GM15510 (cell line): ENCODE measurements around the gene KRTAP5-6.

ENCODE experiments used
- POLR2A ChIP-seq: IDR thresholded peaks from 3 replicates; pipeline ENCODE4 v1.6.1; 2011; ENCODE audit warnings: borderline replicate concordance; ENCODE audit not compliant: insufficient read length; ENCODE audit errors: extremely low read depth

KRTAP5-6 gene

GRCh38 chr11:1735271-1735670 is 38.3 kb downstream of the KRTAP5-6 start:
- TF ChIP-seq POLR2A = no peak

- TF ChIP-seq POLR2A = no peak
Measured at GRCh38 chr11:1736447-1736992, 39.5 kb downstream of the KRTAP5-6 start.

- TF ChIP-seq POLR2A = no peak
Measured at GRCh38 chr11:1737080-1737757, 40.2 kb downstream of the KRTAP5-6 start.

- no peak for TF ChIP-seq POLR2A
Measured at GRCh38 chr11:1738380-1738779, 41.4 kb downstream of the KRTAP5-6 start.

GRCh38 chr11:1739576-1739975 is 42.6 kb downstream of the KRTAP5-6 start:
- no peak for TF ChIP-seq POLR2A

GRCh38 chr11:1740786-1741530 is 44.0 kb downstream of the KRTAP5-6 start:
- TF ChIP-seq POLR2A = no peak

- no peak for TF ChIP-seq POLR2A
Measured at GRCh38 chr11:1741741-1742140, 44.7 kb downstream of the KRTAP5-6 start.

- no peak for TF ChIP-seq POLR2A
Measured at GRCh38 chr11:1742371-1742770, 45.4 kb downstream of the KRTAP5-6 start.

GRCh38 chr11:1742869-1743584 is 46.0 kb downstream of the KRTAP5-6 start:
- TF ChIP-seq POLR2A = no peak

- no peak for TF ChIP-seq POLR2A
Measured at GRCh38 chr11:1743585-1744136, 46.7 kb downstream of the KRTAP5-6 start.

GRCh38 chr11:1744137-1744886 is 47.3 kb downstream of the KRTAP5-6 start:
- TF ChIP-seq POLR2A = no peak

- no peak for TF ChIP-seq POLR2A
Measured at GRCh38 chr11:1744891-1745700, 48.1 kb downstream of the KRTAP5-6 start.

- TF ChIP-seq POLR2A = no peak
Measured at GRCh38 chr11:1745701-1746320, 48.8 kb downstream of the KRTAP5-6 start.

GRCh38 chr11:1746511-1746931 is 49.5 kb downstream of the KRTAP5-6 start:
- no peak for TF ChIP-seq POLR2A
